ENCODE results near the gene DLL3.
"Not testable (repeated sequence)": the region's sequence is repeated elsewhere in the genome, so short reads cannot be mapped to it uniquely, and the experiment has no call there.

DLL3 gene

GRCh38 chr19:39471756-39472536 is 26.8 kb upstream of the DLL3 start:
- H3K36me3 ChIP-seq (ENCODE audit: control insufficient read depth, insufficient read depth, low read length), result peaks cover 66% of the 10 kb centered on the region
- WGBS, 2 experiments, result 96 to 98% methylated on average over 8 of the region's 8 CpGs
- no peak overlapping the region for H3K4me3 ChIP-seq (ENCODE audit: insufficient read depth, low read depth, low read length)

DNA sequence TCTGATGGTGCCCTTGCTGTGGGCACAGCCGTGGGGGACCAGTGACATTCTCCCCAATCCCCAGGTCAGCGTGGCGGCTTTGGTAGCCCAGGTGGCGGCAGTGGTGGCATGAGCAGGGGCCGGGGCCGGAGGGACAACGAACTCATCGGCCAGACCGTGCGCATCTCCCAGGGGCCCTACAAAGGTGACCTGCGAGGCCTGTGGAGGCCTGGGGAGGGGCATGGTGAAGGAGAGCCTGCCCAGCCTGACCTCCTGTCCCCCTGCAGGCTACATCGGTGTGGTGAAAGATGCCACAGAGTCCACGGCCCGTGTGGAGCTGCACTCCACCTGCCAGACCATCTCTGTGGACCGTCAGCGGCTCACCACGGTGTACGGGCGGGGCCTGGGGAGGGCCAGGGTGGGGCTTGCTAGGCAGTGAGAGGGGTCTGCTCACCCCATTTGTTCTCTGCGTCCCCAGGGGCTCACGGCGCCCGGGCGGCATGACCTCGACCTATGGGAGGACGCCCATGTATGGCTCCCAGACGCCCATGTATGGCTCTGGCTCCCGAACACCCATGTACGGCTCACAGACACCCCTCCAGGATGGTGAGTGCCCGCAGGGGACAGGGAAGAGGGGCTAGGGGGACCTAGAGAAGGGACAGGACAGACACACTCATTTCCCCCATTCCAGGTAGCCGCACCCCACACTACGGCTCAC is 25.9 kb upstream of the DLL3 start:
- H3K36me3 ChIP-seq (ENCODE audit: control insufficient read depth, insufficient read depth, low read length), result peaks cover 59% of the 10 kb centered on the region
- no peak overlapping the region for H3K4me3 ChIP-seq (ENCODE audit: insufficient read depth, low read depth, low read length)
- H3K4me1 ChIP-seq (ENCODE audit: control insufficient read depth, insufficient read depth, low read length), result no peaks in the 10 kb centered on the region
- WGBS, 2 experiments, result 95 to 96% methylated on average over 32 of the region's 32 CpGs
- H3K27ac ChIP-seq (ENCODE audit: insufficient read depth, low read depth, low read length, poor library complexity, severe bottlenecking), result no peak overlapping the region
- H3K27me3 ChIP-seq (ENCODE audit: control insufficient read depth, insufficient read depth, low read length, poor library complexity, severe bottlenecking), result no peaks in the 10 kb centered on the region
- H3K9me3 ChIP-seq (ENCODE audit: control insufficient read depth, low read length), result no peaks in the 10 kb centered on the region

More at GRCh38 chr19:39471756-39472536, 26.8 kb upstream of the DLL3 start:
- H3K4me1 ChIP-seq (ENCODE audit: control insufficient read depth, insufficient read depth, low read length), result no peaks in the 10 kb centered on the region
- no peaks in the 10 kb centered on the region for H3K9me3 ChIP-seq (ENCODE audit: control insufficient read depth, low read length)
- H3K27me3 ChIP-seq (ENCODE audit: control insufficient read depth, insufficient read depth, low read length, poor library complexity, severe bottlenecking), result no peaks in the 10 kb centered on the region
- no peak overlapping the region for H3K27ac ChIP-seq (ENCODE audit: insufficient read depth, low read depth, low read length, poor library complexity, severe bottlenecking)

DNA sequence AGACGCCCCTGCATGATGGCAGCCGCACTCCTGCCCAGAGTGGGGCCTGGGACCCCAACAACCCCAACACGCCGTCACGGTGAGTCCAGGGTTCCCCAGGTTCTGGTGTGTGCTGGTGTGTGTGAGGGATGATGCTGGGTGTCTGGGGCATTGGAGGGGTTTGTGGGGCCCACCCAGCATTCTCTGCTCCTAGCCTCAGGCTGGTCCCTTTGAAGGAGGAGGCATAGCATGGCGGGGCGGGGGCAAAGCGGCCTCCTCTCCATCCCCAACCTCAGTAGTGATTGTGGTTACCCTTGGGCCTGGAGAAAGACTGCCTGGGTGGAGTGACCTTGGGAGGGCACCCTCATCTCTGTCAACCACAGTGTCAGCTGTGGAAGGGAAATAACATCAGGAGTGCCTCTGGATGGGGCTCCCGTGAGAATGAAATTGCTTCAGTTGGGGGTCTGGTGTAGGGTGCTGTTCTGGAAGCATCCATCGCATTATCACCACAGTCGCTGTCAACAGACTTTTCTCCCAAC is 25.2 kb upstream of the DLL3 start:
- no peaks in the 10 kb centered on the region for H3K27me3 ChIP-seq (ENCODE audit: control insufficient read depth, insufficient read depth, low read length, poor library complexity, severe bottlenecking)
- WGBS, 2 experiments, result 94 to 95% methylated on average over 11 of the region's 11 CpGs
- H3K9me3 ChIP-seq (ENCODE audit: control insufficient read depth, low read length), result no peaks in the 10 kb centered on the region
- peaks cover 56% of the 10 kb centered on the region for H3K36me3 ChIP-seq (ENCODE audit: control insufficient read depth, insufficient read depth, low read length)
- no peak overlapping the region for H3K4me3 ChIP-seq (ENCODE audit: insufficient read depth, low read depth, low read length)
- no peak overlapping the region for H3K27ac ChIP-seq (ENCODE audit: insufficient read depth, low read depth, low read length, poor library complexity, severe bottlenecking)
- H3K4me1 ChIP-seq (ENCODE audit: control insufficient read depth, insufficient read depth, low read length), result no peaks in the 10 kb centered on the region

DNA sequence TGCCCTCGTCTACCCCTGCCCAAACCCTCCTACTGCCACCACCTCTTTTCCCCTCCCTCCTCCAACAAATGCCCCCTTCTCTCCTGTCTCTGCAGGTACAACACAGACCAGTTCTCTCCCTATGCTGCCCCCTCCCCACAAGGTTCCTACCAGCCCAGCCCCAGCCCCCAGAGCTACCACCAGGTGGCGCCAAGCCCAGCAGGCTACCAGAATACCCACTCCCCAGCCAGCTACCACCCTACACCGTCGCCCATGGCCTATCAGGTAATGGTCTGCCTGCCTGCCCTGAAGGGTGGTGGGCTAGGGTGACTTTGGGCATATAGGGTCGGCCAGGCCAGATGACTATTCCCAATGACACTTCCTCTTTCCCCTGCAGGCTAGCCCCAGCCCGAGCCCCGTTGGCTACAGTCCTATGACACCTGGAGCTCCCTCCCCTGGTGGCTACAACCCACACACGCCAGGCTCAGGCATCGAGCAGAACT is 24.6 kb upstream of the DLL3 start:
- Histone ChIP-seq H3K27me3 (ENCODE audit: control insufficient read depth, insufficient read depth, low read length, poor library complexity, severe bottlenecking) (no peaks in the 10 kb centered on the region), H3K27ac (ENCODE audit: insufficient read depth, low read depth, low read length, poor library complexity, severe bottlenecking) (no peak overlapping the region), H3K4me1 (ENCODE audit: control insufficient read depth, insufficient read depth, low read length) (no peaks in the 10 kb centered on the region), H3K36me3 (ENCODE audit: control insufficient read depth, insufficient read depth, low read length) (peaks cover 53% of the 10 kb centered on the region), H3K9me3 (ENCODE audit: control insufficient read depth, low read length) (no peaks in the 10 kb centered on the region), H3K4me3 (ENCODE audit: insufficient read depth, low read depth, low read length) (no peak overlapping the region)
- 66% methylated on average over 9 of the region's 9 CpGs for WGBS, 2 experiments

DNA sequence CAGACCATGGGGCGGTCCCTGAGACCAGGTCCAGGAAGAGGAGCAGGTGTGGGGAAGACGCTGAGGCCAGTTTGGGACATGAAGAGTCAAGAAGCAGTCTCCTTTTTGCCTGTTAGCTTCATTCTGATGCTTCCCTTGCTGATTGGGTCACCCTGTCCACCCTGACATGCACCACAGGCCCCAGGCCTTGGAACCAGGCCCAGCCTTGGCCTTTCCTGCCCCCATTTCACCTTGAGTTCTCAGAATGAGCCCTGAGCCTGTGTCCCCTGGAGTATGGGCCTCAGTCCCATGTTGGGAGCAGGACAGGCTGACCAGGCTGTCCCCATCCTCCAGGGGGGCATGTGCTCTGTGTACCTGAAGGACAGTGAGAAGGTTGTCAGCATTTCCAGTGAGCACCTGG is 23.0 kb upstream of the DLL3 start:
- Histone ChIP-seq H3K9me3 (ENCODE audit: control insufficient read depth, low read length) (no peaks in the 10 kb centered on the region), H3K4me1 (ENCODE audit: control insufficient read depth, insufficient read depth, low read length) (no peaks in the 10 kb centered on the region), H3K4me3 (ENCODE audit: insufficient read depth, low read depth, low read length) (no peak overlapping the region), H3K36me3 (ENCODE audit: control insufficient read depth, insufficient read depth, low read length) (peaks cover 39% of the 10 kb centered on the region), H3K27me3 (ENCODE audit: control insufficient read depth, insufficient read depth, low read length, poor library complexity, severe bottlenecking) (no peaks in the 10 kb centered on the region), H3K27ac (ENCODE audit: insufficient read depth, low read depth, low read length, poor library complexity, severe bottlenecking) (no peak overlapping the region)
- 97 to 99% methylated on average over 2 of the region's 2 CpGs for WGBS, 2 experiments

- H3K4me3 ChIP-seq (ENCODE audit: insufficient read depth, low read depth, low read length); H3K4me1 ChIP-seq (ENCODE audit: control insufficient read depth, insufficient read depth, low read length); H3K9me3 ChIP-seq (ENCODE audit: control insufficient read depth, low read length); H3K27me3 ChIP-seq (ENCODE audit: control insufficient read depth, insufficient read depth, low read length, poor library complexity, severe bottlenecking); H3K27ac ChIP-seq (ENCODE audit: insufficient read depth, low read depth, low read length, poor library complexity, severe bottlenecking): not testable (repeated sequence)
- H3K36me3 ChIP-seq (ENCODE audit: control insufficient read depth, insufficient read depth, low read length), result peaks cover 21% of the 10 kb centered on the region
- 87% methylated on average over 11 of the region's 11 CpGs for WGBS, 2 experiments
Measured at GRCh38 chr19:39479319-39479801, 19.4 kb upstream of the DLL3 start.

DNA sequence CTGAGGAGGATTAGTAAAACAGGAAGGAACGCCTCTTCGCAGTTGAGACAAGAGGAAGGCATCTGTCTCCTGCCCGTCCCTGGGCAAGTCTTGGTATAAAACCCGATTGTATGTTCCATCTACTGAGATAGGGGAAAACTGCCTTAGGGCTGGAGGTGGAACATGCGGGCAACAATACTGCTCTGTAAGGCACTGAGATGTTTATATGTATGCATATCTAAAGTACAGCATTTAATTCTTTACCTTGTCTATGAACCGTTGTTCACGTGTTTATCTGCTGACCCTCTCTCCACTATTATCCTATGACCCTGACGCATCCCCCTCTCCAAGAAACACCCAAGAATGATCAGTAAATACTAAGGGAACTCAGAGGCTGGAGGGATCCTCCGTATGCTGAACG is 18.8 kb upstream of the DLL3 start:
- H3K9me3 ChIP-seq (ENCODE audit: control insufficient read depth, low read length), result no peaks in the 10 kb centered on the region
- H3K27me3 ChIP-seq (ENCODE audit: control insufficient read depth, insufficient read depth, low read length, poor library complexity, severe bottlenecking), result no peaks in the 10 kb centered on the region
- H3K27ac ChIP-seq (ENCODE audit: insufficient read depth, low read depth, low read length, poor library complexity, severe bottlenecking), result no peak overlapping the region
- 77 to 82% methylated on average over 10 of the region's 10 CpGs for WGBS, 2 experiments
- H3K4me3 ChIP-seq (ENCODE audit: insufficient read depth, low read depth, low read length), result peak overlapping the region; percentile 88
- H3K36me3 ChIP-seq (ENCODE audit: control insufficient read depth, insufficient read depth, low read length), result peaks cover 16% of the 10 kb centered on the region
- H3K4me1 ChIP-seq (ENCODE audit: control insufficient read depth, insufficient read depth, low read length), result peaks cover 6% of the 10 kb centered on the region

- H3K9me3 ChIP-seq (ENCODE audit: control insufficient read depth, low read length), result no peaks in the 10 kb centered on the region
- H3K4me3 ChIP-seq (ENCODE audit: insufficient read depth, low read depth, low read length), result peak within 1 kb of the TSS; percentile 88
- peaks cover 6% of the 10 kb centered on the region for H3K4me1 ChIP-seq (ENCODE audit: control insufficient read depth, insufficient read depth, low read length)
- H3K36me3 ChIP-seq (ENCODE audit: control insufficient read depth, insufficient read depth, low read length), result peaks cover 17% of the 10 kb centered on the region
- no peaks in the 10 kb centered on the region for H3K27me3 ChIP-seq (ENCODE audit: control insufficient read depth, insufficient read depth, low read length, poor library complexity, severe bottlenecking)
- peak within 1 kb of the TSS; percentile 11 for H3K27ac ChIP-seq (ENCODE audit: insufficient read depth, low read depth, low read length, poor library complexity, severe bottlenecking)
- WGBS, 2 experiments, result 4% methylated on average over 62 of the region's 62 CpGs
Measured at GRCh38 chr19:39480337-39481228, 18.2 kb upstream of the DLL3 start, which contains the start of gene TIMM50. Gene TIMM50, plus strand, starts transcription at chr19:39480838. Its CDS starts 16 bp downstream, at chr19:39480854.

GRCh38 chr19:39481229-39481545 is 17.6 kb upstream of the DLL3 start:
- Histone ChIP-seq H3K27me3 (ENCODE audit: control insufficient read depth, insufficient read depth, low read length, poor library complexity, severe bottlenecking) (no peaks in the 10 kb centered on the region), H3K9me3 (ENCODE audit: control insufficient read depth, low read length) (no peaks in the 10 kb centered on the region), H3K27ac (ENCODE audit: insufficient read depth, low read depth, low read length, poor library complexity, severe bottlenecking) (peak overlapping the region; percentile 11), H3K36me3 (ENCODE audit: control insufficient read depth, insufficient read depth, low read length) (peaks cover 14% of the 10 kb centered on the region), H3K4me3 (ENCODE audit: insufficient read depth, low read depth, low read length) (peak overlapping the region; percentile 88), H3K4me1 (ENCODE audit: control insufficient read depth, insufficient read depth, low read length) (peaks cover 6% of the 10 kb centered on the region)
- 2 to 3% methylated on average over 12 of the region's 12 CpGs for WGBS, 2 experiments
